Activated T-helper 2 cell treated with anti-CD3 and anti-CD28 coated beads, Interferon-gamma antibody, Interleukin-2, Interleukin-4, amounts not matched to agents 10 μg/mL and 5 μg/mL and 100 μg/mL, durations not matched to agents 14 hours and 24 hours and 36 hours (primary cell): ENCODE results near the gene B3GAT1. TPM values are rescaled to one million over a fixed set of nuclear protein-coding genes. Genes with fewer than 3 reads are reported as not detected.
A peak's percentile ranks its signal among the peaks of the same experiment; 100 is the strongest.
"Not testable (repeated sequence)": the region's sequence is repeated elsewhere in the genome, so short reads cannot be mapped to it uniquely, and the experiment has no call there.

Experiments
- DNase-seq: peaks from one replicate; pipeline ENCODE4 v3.0.0; 2021; ENCODE audit warnings: low spot score
- H3K27ac Mint-ChIP-seq: one replicate; pipeline ENCODE4 v1.8.0; 2021; ENCODE audit warnings: mixed read lengths
- H3K27me3 Mint-ChIP-seq: one replicate; pipeline ENCODE4 v1.8.0; 2021; ENCODE audit warnings: low read depth, mixed read lengths
- H3K36me3 Mint-ChIP-seq: one replicate; pipeline ENCODE4 v1.8.0; 2021; ENCODE audit warnings: low read depth, mixed read lengths
- H3K4me1 Mint-ChIP-seq: one replicate; pipeline ENCODE4 v1.8.0; 2021; ENCODE audit warnings: low read depth, mixed read lengths
- H3K4me3 Mint-ChIP-seq: one replicate; pipeline ENCODE4 v1.8.0; 2021; ENCODE audit warnings: low read depth, mild to moderate bottlenecking, moderate library complexity, mixed read lengths
- H3K9me3 Mint-ChIP-seq: one replicate; pipeline ENCODE4 v1.8.0; 2021; ENCODE audit warnings: mixed read lengths
- intact Hi-C: fragments of 100-400 bp; cut with micrococcal nuclease; formaldehyde crosslinking; loops from one replicate; pipeline ENCODE4 v1.15.1; 2023
- total RNA-seq: library from RNA; stranded (reverse); gene quantifications from 2 replicates; pipeline ENCODE4 v1.2.3, GENCODE V29; 2022

Gene B3GAT1
- 0.05 and 0.27 TPM in 2 replicates for total RNA-seq

- no peak within 1 kb of the TSS for H3K27ac Mint-ChIP-seq
- no peaks in the 10 kb centered on the region for H3K36me3 Mint-ChIP-seq
- H3K27me3 Mint-ChIP-seq = peaks cover 61% of the 10 kb centered on the region
- intact Hi-C loops = no loop called here
- H3K4me3 Mint-ChIP-seq = peak within 1 kb of the TSS; percentile 59
- peaks cover 3% of the 10 kb centered on the region for H3K4me1 Mint-ChIP-seq
- no peaks in the 10 kb centered on the region for H3K9me3 Mint-ChIP-seq
- no peak for DNase-seq
Observed at GRCh38 chr11:134412203-134413042, at the start of gene B3GAT1. B3GAT1 (minus strand) TSS chr11:134412242; CDS start chr11:134387659, 24,583 bp downstream.

DNA sequence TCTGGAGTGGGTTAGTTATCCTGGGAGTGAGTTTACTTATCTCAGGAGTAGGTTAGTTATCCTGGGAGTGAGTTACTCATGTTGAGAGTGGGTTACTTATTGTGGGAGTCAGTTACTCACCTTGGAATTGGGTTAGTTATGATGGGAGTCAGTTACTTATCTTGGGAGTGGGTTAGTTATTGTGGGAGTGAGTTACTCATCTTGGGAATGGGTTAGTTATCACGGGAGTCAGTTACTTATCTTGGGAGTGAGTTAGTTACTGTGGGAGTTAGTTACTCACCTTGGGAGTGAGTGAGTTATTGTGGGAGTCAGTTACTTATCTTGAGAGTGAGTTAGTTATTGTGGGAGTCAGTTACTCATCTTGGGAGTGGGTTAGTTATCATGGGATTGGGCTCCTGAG is 49.6 kb upstream of the B3GAT1 start:
- intact Hi-C loops = no loop called here
- Mint-ChIP-seq H3K9me3 (peaks cover 16% of the 10 kb centered on the region), H3K4me1 (no peaks in the 10 kb centered on the region), H3K27ac (no peak overlapping the region), H3K27me3 (peaks cover 3% of the 10 kb centered on the region), H3K36me3 (no peaks in the 10 kb centered on the region), H3K4me3 (no peak overlapping the region)
- DNase-seq = no peak

- Mint-ChIP-seq H3K4me1 (no peaks in the 10 kb centered on the region), H3K27ac (no peak overlapping the region), H3K4me3 (no peak overlapping the region), H3K9me3 (peaks cover 20% of the 10 kb centered on the region), H3K27me3 (peaks cover 3% of the 10 kb centered on the region), H3K36me3 (no peaks in the 10 kb centered on the region)
- intact Hi-C loops = no loop called here
- DNase-seq = no peak
Observed at GRCh38 chr11:134460881-134461280, 48.8 kb upstream of the B3GAT1 start.

DNA sequence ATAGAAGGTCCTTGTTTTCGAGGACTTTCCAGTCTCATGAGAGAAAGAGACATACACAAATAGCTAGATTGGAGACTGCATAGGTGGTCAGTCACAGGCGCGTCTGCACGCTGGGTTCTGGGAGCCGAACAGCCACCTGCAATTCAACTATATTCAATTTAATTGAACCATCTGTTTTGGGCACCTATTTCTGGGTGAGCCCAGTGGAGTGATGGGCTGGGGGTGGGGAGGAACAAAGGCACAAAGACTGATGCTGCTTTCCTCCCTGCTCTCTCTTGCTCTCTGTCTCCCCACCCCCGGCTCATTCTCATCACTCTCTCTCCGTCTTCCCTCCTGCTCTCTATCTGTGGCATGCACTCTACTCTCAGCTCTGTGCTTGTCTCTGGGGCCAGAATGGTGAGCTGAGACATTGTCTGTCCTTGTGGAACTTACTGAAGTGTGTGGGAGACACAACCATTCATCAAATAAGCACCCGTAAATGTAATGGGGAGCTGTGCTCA is 48.1 kb upstream of the B3GAT1 start:
- Mint-ChIP-seq H3K4me3 (no peak overlapping the region), H3K9me3 (peaks cover 20% of the 10 kb centered on the region), H3K36me3 (no peaks in the 10 kb centered on the region), H3K4me1 (no peaks in the 10 kb centered on the region), H3K27me3 (peaks cover 3% of the 10 kb centered on the region), H3K27ac (no peak overlapping the region)
- DNase-seq = no peak
- intact Hi-C loops = no loop called here

DNA sequence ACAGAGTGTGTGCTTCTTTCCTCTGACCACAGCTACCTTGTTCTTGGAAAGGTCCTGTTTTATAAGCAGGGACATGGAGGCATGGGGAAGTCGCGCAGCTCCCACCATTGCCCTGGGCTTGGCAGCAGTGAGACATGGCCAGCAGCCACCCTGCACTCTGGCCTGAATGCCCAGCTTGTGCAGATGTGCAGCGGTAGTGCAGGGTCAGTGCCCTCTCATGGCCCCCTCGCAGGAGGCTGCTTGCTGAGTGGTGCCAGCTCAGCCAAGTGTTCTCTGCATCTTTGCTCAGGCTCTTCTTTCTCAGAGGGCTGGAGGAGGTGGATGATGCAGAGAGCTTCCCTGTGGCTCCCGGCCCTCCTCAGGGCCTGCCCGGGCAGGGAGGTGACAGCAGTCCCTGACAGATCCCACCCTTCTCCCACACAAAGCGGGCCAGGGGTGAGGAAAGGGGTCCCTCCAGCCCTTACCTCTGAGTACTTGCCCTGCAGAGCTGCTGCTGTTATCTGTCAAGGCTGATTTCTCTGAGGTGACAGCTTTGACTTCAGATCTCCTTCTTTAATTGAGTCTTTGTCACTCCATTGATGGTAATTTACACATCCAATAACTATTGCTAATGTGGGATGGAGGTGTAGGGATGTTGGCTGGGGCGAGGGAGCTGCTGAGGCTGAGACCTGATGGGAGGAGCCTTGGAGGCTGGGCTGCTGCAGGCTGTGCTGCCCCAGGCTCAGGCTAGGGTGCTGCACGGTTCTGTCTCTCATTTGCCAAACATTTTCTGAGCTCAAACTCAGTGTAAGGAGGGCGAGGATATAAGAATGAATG is 47.4 kb upstream of the B3GAT1 start:
- no peaks in the 10 kb centered on the region for H3K36me3 Mint-ChIP-seq
- no peak for DNase-seq
- intact Hi-C loops = no loop called here
- peaks cover 20% of the 10 kb centered on the region for H3K9me3 Mint-ChIP-seq
- H3K4me3 Mint-ChIP-seq = no peak overlapping the region
- H3K4me1 Mint-ChIP-seq = no peaks in the 10 kb centered on the region
- no peak overlapping the region for H3K27ac Mint-ChIP-seq
- peaks cover 3% of the 10 kb centered on the region for H3K27me3 Mint-ChIP-seq

- H3K4me1 Mint-ChIP-seq, H3K36me3 Mint-ChIP-seq, H3K27ac Mint-ChIP-seq, intact Hi-C loops, DNase-seq, H3K4me3 Mint-ChIP-seq, H3K27me3 Mint-ChIP-seq: not testable (repeated sequence)
- peaks cover 20% of the 10 kb centered on the region for H3K9me3 Mint-ChIP-seq
Observed at GRCh38 chr11:134457411-134458007, 45.5 kb upstream of the B3GAT1 start.

- Mint-ChIP-seq H3K36me3 (no peaks in the 10 kb centered on the region), H3K27ac (no peak overlapping the region), H3K4me1 (no peaks in the 10 kb centered on the region), H3K9me3 (peaks cover 20% of the 10 kb centered on the region), H3K27me3 (no peaks in the 10 kb centered on the region), H3K4me3 (no peak overlapping the region)
- intact Hi-C loops = no loop called here
- DNase-seq = no peak
Observed at GRCh38 chr11:134455516-134455915, 43.5 kb upstream of the B3GAT1 start.

- intact Hi-C loops = no loop called here
Observed at GRCh38 chr11:134454146-134454690, 42.2 kb upstream of the B3GAT1 start.

DNA sequence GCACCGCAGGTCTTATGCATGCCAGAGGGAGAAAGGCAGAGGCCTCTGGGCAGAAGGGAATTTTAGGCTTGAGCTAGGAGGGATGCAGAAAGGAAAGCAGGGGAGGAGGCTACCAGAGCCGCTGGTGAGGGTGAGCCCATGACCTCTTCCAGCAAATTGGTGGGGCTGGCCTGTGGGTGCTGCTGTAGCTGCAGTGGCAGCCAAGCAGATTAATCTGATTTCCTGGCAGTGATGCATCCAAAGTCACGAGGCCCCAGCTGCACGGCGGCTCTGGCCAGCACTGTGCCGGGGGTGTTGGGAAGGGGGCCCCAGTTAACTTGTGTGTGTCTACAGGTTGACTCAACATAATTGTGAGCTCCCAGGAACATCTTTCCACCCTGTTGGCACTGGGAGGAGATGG is 41.4 kb upstream of the B3GAT1 start:
- Mint-ChIP-seq H3K4me3 (no peak overlapping the region), H3K36me3 (no peaks in the 10 kb centered on the region), H3K27ac (no peak overlapping the region), H3K4me1 (no peaks in the 10 kb centered on the region), H3K9me3 (peaks cover 16% of the 10 kb centered on the region), H3K27me3 (no peaks in the 10 kb centered on the region)
- DNase-seq = no peak
- intact Hi-C loops = no loop called here

More at GRCh38 chr11:134454146-134454690, 42.2 kb upstream of the B3GAT1 start:
- no peaks in the 10 kb centered on the region for H3K4me1 Mint-ChIP-seq
- H3K4me3 Mint-ChIP-seq = no peak overlapping the region
- no peaks in the 10 kb centered on the region for H3K36me3 Mint-ChIP-seq
- no peaks in the 10 kb centered on the region for H3K27me3 Mint-ChIP-seq
- H3K27ac Mint-ChIP-seq = no peak overlapping the region
- no peak for DNase-seq
- peaks cover 20% of the 10 kb centered on the region for H3K9me3 Mint-ChIP-seq

GRCh38 chr11:134452838-134453155 is 40.8 kb upstream of the B3GAT1 start:
- peaks cover 12% of the 10 kb centered on the region for H3K9me3 Mint-ChIP-seq
- H3K36me3 Mint-ChIP-seq = no peaks in the 10 kb centered on the region
- intact Hi-C loops = no loop called here
- no peaks in the 10 kb centered on the region for H3K27me3 Mint-ChIP-seq
- H3K4me1 Mint-ChIP-seq = no peaks in the 10 kb centered on the region
- no peak overlapping the region for H3K4me3 Mint-ChIP-seq
- no peak for DNase-seq
- H3K27ac Mint-ChIP-seq = no peak overlapping the region

GRCh38 chr11:134452026-134452837 is 40.2 kb upstream of the B3GAT1 start:
- Mint-ChIP-seq H3K36me3 (no peaks in the 10 kb centered on the region), H3K4me1 (no peaks in the 10 kb centered on the region), H3K27me3 (no peaks in the 10 kb centered on the region), H3K27ac (no peak overlapping the region), H3K4me3 (no peak overlapping the region), H3K9me3 (peaks cover 10% of the 10 kb centered on the region)
- no peak for DNase-seq
- intact Hi-C loops = no loop called here

- Mint-ChIP-seq H3K9me3 (no peaks in the 10 kb centered on the region), H3K27ac (no peak overlapping the region), H3K4me3 (no peak overlapping the region), H3K4me1 (no peaks in the 10 kb centered on the region), H3K36me3 (no peaks in the 10 kb centered on the region), H3K27me3 (no peaks in the 10 kb centered on the region)
- no peak for DNase-seq
- intact Hi-C loops = no loop called here
Observed at GRCh38 chr11:134450186-134450585, 38.1 kb upstream of the B3GAT1 start.
